ENCODE data around the gene VAPB.

DNA sequence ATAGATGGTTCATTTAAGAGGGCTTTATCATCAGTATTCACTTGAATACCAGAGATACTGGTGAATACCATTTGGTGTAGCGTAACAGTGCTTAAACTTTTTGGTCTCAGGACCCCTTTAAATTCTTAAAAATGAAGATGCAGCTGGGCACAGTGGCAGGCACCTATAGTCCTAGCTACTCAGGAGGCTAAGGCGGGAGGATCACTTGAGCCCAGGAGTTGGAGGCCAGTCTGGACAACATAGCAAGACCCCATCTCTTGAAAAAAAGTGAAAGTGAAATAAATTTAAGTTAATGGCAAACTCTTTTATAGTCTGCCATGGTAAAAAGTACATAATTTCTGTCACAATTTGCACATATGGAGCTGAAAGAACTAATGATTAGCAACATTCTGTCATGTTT, 39.3 kb downstream of the VAPB start:
- TF ChIP-seq POLR2A (IDR thresholded peaks at IDR 0.05; ENCODE audit: low read length) (no peak), GATA1 (IDR thresholded peaks at IDR 0.05; ENCODE audit: low read depth, low read length) (no peak)

Measured in erythroblast (primary cell).